OCI-LY3 (cell line): ENCODE results near the gene CTU2.
"Not testable (repeated sequence)": the region's sequence is repeated elsewhere in the genome, so short reads cannot be mapped to it uniquely, and the experiment has no call there.

Experiments
- H2AFZ ChIP-seq: fragments of 200-600, 300-600 bp; shearing (Covaris generic); 2 replicates; pipeline ENCODE4 v1.6.0; 2014; ENCODE audit warnings: antibody characterized with exemption, low read depth, low read length
- H3K27ac ChIP-seq: fragments of 200-600, 300-600 bp; sonication (generic); 2 replicates; pipeline ENCODE4 v1.5.1; 2014; ENCODE audit warnings: mild to moderate bottlenecking, low read length, moderate library complexity, mixed read lengths
- H3K27me3 ChIP-seq: fragments of 200-600, 300-600 bp; sonication (generic); 2 replicates; pipeline ENCODE4 v1.6.1; 2014; ENCODE audit warnings: low read depth, low read length, mixed read lengths
- H3K36me3 ChIP-seq: fragments of 200-600, 300-600 bp; sonication (generic); replicated peaks from 2 replicates; pipeline ENCODE3; 2014; ENCODE audit warnings: low read depth, low read length, mixed read lengths
- H3K4me1 ChIP-seq: fragments of 300-600, 200-600 bp; sonication (generic); 2 replicates; pipeline ENCODE4 v1.6.1; 2014; ENCODE audit warnings: low read length, mixed read lengths
- H3K4me2 ChIP-seq: fragments of 200-600, 300-600 bp; sonication (generic); 2 replicates; pipeline ENCODE4 v1.6.1; 2014; ENCODE audit warnings: low read length, mixed read lengths
- H3K4me3 ChIP-seq: fragments of 300-600, 200-600 bp; sonication (generic); 2 replicates; pipeline ENCODE4 v1.5.1; 2014; ENCODE audit warnings: antibody characterized with exemption, mild to moderate bottlenecking, low read length, moderate library complexity
- H3K79me2 ChIP-seq: fragments of 300-600, 200-600 bp; shearing (Covaris generic); 2 replicates; pipeline ENCODE4 v1.6.1; 2014; ENCODE audit warnings: mild to moderate bottlenecking, low read length, mixed read lengths
- H3K9ac ChIP-seq: fragments of 300-600, 200-600 bp; shearing (Covaris generic); 2 replicates; pipeline ENCODE4 v1.6.0; 2014; ENCODE audit warnings: mild to moderate bottlenecking, low read length, moderate library complexity
- H3K9me3 ChIP-seq: fragments of 200-600, 300-600 bp; shearing (Covaris generic); 2 replicates; pipeline ENCODE4 v1.6.1; 2014; ENCODE audit warnings: low read length, mixed read lengths; ENCODE audit not compliant: insufficient read depth
- H4K20me1 ChIP-seq: fragments of 200-600, 300-600 bp; sonication (generic); 2 replicates; pipeline ENCODE4 v1.6.1; 2016; ENCODE audit warnings: low read length, mixed read lengths; ENCODE audit not compliant: insufficient read depth
- CTCF ChIP-seq: fragments of 200-600, 300-600 bp; sonication (generic); IDR thresholded peaks from 2 replicates; pipeline ENCODE4 v1.5.1; 2014; ENCODE audit warnings: antibody characterized with exemption, low read length, low read depth
- EZH2phosphoT487 ChIP-seq: fragments of 200-600 bp; shearing (Covaris generic); IDR thresholded peaks from 2 replicates; pipeline ENCODE4 v1.6.1; 2018; ENCODE audit warnings: antibody characterized with exemption, mixed run types, low read depth

CTU2 gene

GRCh38 chr16:88665570-88665969 lies 40.7 kb upstream of the CTU2 start:
- Histone ChIP-seq H4K20me1 (peaks cover 6% of the 10 kb centered on the region; the same call in 1 of the 2 replicates), H3K79me2 (peaks cover 21% of the 10 kb centered on the region), H3K36me3 (peaks cover 14% of the 10 kb centered on the region), H3K9me3 (no peaks in the 10 kb centered on the region), H3K27ac (no peak overlapping the region), H2AFZ (no peak overlapping the region), H3K27me3 (no peaks in the 10 kb centered on the region), H3K4me3 (no peak overlapping the region), H3K4me2 (no peak overlapping the region), H3K4me1 (peaks cover 24% of the 10 kb centered on the region), H3K9ac (no peak overlapping the region)
- TF ChIP-seq CTCF = no peak
- TF ChIP-seq EZH2phosphoT487 = no peak

DNA sequence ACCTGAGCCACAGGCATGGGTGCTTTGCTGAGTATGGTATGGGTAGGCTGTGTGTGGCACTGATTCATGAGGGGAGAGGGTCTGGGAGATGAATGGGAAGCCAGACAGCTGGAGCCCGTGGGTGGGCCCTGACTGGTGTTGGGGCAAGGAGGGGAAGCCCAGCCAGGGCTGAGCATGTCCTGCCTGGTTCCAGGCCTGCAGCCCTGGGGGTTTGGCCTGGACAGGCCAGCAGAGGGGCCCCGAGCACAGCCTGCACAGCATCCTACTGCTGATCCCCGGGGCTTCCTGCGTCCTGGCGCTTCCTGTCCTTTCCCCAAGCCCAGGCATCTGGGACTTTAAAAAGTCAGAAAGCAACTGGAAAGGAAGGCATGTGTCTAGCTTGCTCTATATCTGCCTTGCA lies 38.8 kb upstream of the CTU2 start:
- Histone ChIP-seq H3K27ac (no peak overlapping the region), H3K4me1 (peaks cover 17% of the 10 kb centered on the region), H2AFZ (no peak overlapping the region), H3K79me2 (peaks cover 4% of the 10 kb centered on the region), H3K4me3 (no peak overlapping the region), H3K36me3 (peaks cover 10% of the 10 kb centered on the region), H3K9me3 (no peaks in the 10 kb centered on the region), H3K9ac (no peak overlapping the region), H3K4me2 (no peak overlapping the region), H3K27me3 (no peaks in the 10 kb centered on the region), H4K20me1 (no peaks in the 10 kb centered on the region)
- TF ChIP-seq EZH2phosphoT487 (no peak), CTCF (no peak)

DNA sequence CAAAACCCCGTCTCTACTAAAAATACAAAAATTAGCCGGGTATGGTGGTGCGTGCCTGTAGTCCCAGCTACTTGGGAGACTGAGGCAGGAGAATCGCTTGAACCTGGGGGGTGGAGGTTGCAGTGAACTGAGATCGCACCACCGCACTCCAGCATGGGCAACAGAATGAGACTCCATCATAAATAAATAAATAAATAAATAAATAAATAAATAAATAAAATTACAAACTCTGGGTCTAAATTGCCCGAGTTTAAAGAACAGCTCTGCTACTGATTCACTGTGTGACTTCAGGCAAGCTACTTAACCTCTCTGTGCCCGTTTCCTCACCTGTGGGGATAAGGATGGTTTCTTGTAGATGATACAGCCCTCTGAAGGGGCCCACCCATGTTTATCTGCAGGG lies 36.8 kb upstream of the CTU2 start:
- not testable (repeated sequence) for H3K27ac ChIP-seq, H3K79me2 ChIP-seq, H3K9ac ChIP-seq, H3K4me3 ChIP-seq, H3K4me2 ChIP-seq, H3K9me3 ChIP-seq, H4K20me1 ChIP-seq, H2AFZ ChIP-seq, H3K27me3 ChIP-seq
- Histone ChIP-seq H3K36me3 (peaks cover 10% of the 10 kb centered on the region), H3K4me1 (peaks cover 11% of the 10 kb centered on the region)

GRCh38 chr16:88669980-88670379 lies 36.3 kb upstream of the CTU2 start:
- Histone ChIP-seq H4K20me1 (no peaks in the 10 kb centered on the region), H3K79me2 (no peaks in the 10 kb centered on the region), H2AFZ (no peak overlapping the region), H3K27ac (no peak overlapping the region), H3K9me3 (no peaks in the 10 kb centered on the region), H3K27me3 (no peaks in the 10 kb centered on the region), H3K9ac (no peak overlapping the region), H3K4me2 (no peak overlapping the region), H3K4me3 (no peak overlapping the region), H3K4me1 (peaks cover 7% of the 10 kb centered on the region), H3K36me3 (peaks cover 9% of the 10 kb centered on the region)
- no peak for TF ChIP-seq CTCF
- no peak for TF ChIP-seq EZH2phosphoT487

GRCh38 chr16:88671806-88672205 lies 34.5 kb upstream of the CTU2 start:
- TF ChIP-seq CTCF = no peak
- TF ChIP-seq EZH2phosphoT487 = no peak
- H3K4me2 ChIP-seq = no peak overlapping the region

More at GRCh38 chr16:88671806-88672205, 34.5 kb upstream of the CTU2 start:
- no peaks in the 10 kb centered on the region for H3K9me3 ChIP-seq
- no peak overlapping the region for H3K27ac ChIP-seq
- no peaks in the 10 kb centered on the region for H3K79me2 ChIP-seq
- no peak overlapping the region for H3K4me3 ChIP-seq
- no peaks in the 10 kb centered on the region for H3K27me3 ChIP-seq
- H3K36me3 ChIP-seq = peaks cover 3% of the 10 kb centered on the region
- no peaks in the 10 kb centered on the region for H3K4me1 ChIP-seq
- no peaks in the 10 kb centered on the region for H4K20me1 ChIP-seq
- H2AFZ ChIP-seq = no peak overlapping the region
- no peak overlapping the region for H3K9ac ChIP-seq
